ENCODE data around the gene SOWAHA. TPM values are rescaled to one million over a fixed set of nuclear protein-coding genes. Genes with fewer than 3 reads are reported as not detected.
"Not testable (repeated sequence)": the region's sequence is repeated elsewhere in the genome, so short reads cannot be mapped to it uniquely, and the experiment has no call there.

SOWAHA gene
- total RNA-seq, 1 donor from 2014 or later, result 0.11 TPM

DNA sequence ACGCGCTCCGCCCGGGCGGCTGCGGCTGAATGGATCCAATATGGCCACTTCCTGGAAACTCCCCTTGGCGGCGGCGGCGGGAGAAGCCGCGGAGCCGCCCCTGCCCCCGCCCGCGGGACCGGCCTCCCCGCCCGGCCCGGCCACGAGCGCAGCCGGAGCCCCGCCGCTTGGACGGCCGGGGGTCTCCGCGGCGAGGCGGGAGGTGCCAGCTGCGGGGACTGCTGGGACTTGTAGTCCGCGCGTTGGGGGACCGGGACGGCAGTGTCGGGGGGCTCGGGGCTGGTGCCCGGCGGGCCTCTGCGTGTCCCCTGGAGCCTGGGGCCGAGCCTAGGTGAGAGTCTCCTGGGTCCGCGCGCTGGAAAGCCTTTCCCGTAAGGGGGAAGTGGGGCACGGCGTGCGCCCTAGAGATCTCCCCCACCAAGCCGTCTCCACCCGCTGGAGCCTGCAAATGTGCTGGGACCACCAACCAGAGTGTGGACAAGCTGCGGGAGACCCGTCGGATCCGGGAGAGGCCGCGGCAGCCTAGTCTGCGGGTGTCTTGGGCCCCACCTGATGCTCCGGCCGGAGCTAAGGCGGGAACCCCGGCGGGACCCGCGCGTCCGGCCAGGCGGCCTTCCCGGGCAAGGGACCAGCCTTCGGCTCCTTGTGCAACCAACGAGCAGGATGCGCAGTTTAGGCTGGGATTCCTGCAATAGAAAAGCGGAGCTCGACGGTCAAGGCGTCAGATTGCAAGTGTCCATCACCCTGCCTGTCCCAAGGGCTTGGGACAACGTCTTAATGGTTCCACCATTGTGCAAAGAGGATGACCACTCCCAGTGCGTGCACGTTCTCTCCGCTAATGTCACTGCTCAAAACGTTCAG, 35.7 kb upstream of the SOWAHA start, which contains the start of gene SEPTIN8:
Gene SEPTIN8 (minus strand): TSS at position 31 of the 861 bp plus-strand sequence. CDS start 102 bp downstream, outside the sequence.
- DNase-seq (ENCODE audit: low read depth), result peak; percentile 58

DNA sequence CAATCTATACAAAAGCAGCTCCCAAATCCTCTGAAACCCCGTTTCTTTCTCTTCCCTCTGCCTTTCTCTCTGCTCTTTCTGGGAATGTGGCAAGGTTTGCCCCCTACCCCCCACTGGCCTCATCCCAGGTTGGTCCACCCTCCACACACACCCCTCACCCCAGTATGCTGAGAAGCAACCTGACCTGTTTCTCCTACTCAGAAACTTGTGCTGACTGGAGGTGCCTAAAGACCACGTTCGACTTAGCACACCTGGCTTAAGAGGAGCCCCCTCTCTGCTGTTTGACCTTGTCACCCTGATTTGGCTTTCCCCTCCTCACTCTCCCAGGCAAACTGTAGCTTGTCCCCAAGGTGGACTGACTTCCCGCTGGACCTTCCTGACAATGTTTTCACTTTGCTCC, 35.0 kb upstream of the SOWAHA start:
- DNase-seq (ENCODE audit: low read depth), result no peak

DNA sequence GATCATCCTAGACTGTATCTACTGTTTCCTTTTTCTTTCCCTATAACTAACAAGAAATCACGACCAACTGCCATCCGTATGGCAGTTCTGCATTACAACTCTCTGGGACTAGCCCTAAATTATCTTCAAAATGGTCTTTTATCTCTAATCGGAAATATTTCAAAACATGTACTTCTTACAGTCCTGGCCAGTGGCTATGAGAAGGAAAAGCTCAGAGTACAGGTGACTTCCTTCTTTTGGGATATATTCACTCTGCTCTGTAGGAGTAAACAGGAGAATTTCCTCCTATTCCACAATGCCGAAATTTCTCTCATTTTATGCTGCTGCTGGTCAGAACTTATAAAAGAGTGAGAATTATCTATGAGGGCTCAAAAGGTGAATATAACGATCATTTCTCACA, 34.2 kb upstream of the SOWAHA start:
- no peak for DNase-seq (ENCODE audit: low read depth)

DNA sequence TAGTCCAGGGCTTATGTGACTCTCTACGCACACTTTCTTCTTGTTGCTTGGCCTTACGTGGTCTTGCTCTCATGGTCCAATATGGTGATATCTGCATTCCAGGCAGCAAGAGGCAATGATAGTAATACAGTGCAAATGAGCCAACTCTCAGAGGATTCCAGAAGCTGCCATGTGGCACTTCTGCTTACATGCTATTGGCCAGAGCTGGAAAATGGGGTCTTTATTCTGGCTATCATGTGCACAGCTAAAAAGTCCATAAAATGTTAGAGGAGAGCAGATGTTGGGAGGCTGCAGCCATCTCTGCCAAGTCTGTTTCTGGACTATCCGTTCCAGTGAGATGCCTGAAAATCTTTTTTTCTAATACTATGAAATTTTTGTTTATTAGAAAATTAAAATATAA, 33.1 kb upstream of the SOWAHA start:
- no peak for DNase-seq (ENCODE audit: low read depth)

DNA sequence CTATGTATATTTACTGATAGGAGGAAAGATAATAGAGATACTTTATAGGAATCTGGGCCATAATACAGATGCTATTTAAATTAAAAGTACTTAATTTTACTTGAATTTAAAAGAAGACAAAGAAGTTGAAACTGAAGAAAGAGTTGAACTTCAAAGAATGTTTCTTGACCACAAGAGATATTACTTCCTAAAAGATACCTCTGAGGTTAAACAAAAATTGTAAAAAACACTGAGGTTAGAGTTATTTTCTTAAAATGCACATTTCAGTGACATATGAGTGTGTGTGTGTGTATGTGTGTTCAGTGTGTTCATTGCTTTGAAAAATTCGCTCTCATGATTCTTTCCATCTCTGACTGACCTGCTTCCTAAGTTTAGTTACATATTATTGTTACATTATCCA, 32.5 kb upstream of the SOWAHA start:
- no peak for DNase-seq (ENCODE audit: low read depth)

DNA sequence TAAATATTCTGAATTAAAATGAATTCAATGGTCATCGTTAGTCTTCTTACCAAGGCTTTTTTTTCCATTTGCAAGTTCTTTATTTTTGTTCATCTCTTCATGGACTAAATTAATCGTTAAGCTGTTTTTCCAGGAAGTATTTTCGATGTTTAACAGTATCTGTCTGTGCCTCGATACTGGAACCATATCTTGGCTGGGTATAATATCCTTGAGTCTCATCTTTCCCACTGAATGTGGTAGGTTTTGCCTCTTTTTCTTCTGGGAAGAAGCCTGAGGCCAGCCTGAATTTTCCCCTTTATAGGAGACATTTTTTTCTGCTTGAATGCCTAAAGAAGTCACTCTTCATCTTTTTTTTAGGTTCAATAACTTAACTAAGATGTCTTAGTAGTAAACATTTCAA, 32.1 kb upstream of the SOWAHA start:
- no peak for DNase-seq (ENCODE audit: low read depth)

DNA sequence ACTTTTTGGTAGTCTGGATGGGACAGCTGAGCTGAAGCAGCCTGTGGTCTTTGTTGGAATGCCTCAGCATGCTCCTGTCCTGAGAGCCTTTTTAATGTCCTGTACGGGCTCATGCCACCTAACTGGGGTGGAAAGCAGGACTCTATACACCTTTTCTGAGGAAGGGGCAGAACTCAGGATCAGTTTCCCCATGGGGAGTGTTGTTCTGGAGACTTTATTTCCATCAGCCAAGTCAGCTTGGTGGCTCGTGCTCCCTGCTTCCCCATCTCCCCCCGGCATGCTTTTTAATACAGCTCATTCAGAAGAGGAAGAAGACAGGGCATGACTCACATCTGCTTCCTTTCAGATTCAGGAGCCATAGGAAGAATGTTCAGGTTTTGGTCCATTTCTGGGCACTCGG, 31.0 kb upstream of the SOWAHA start:
- DNase-seq (ENCODE audit: low read depth), result no peak

DNA sequence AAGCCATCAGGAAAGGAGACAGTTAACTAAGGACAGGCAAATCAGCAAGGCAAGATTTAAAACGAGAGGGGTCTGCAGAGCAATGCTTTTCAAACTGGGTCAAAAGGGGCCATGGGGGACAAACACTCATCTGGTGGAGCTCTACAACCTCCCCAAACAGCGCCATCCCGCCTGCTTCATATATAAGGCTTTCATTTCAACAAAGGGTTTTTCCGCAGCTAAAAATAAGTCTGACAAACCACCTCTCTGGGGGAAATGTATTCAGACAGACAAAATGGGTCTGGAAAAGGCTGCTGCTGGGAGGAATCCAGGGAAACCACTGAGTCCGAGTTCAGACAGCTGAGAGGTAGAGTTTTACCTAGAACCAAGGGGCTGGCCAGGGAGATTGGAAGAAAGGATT, 27.7 kb upstream of the SOWAHA start:
- no peak for DNase-seq (ENCODE audit: low read depth)

DNA sequence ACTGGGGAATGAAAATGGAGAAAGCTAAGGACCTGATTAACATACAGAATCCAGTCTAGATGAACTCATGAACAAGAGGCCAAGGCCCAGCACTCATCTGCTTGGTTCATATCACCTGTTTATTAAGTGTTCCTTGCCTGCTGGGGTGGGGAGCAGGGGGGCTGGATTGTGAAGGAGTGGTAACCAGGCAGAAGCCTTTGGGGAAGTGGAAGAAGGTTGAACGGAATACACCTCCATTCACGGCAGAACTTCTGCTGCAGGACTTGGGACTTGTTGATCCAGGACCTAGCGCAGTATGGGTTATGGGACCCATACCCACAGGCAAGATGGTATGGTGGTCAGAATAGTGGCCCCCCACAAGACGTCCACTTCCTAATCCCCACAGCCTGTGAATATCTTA, 27.2 kb upstream of the SOWAHA start:
- DNase-seq (ENCODE audit: low read depth), result no peak

DNA sequence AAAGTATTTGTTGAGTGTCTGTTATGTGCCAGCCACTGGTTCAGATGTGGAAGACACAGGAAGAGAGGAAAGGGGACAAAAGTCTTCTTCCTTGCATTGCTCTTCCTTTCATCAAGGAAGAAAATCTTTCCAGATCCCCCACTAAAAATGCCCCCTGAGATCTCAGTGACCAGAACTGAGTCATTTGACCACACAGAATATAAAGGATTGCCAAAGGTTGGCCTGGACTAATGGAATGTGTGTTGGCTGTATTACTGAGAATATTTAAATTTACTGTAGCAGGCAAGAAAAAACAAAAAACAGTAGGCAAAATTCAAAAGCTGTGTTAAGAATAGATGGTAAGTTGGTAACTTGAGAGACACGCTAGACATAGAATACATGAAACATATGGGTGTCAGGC, 26.0 kb upstream of the SOWAHA start:
- DNase-seq (ENCODE audit: low read depth), result no peak

DNA sequence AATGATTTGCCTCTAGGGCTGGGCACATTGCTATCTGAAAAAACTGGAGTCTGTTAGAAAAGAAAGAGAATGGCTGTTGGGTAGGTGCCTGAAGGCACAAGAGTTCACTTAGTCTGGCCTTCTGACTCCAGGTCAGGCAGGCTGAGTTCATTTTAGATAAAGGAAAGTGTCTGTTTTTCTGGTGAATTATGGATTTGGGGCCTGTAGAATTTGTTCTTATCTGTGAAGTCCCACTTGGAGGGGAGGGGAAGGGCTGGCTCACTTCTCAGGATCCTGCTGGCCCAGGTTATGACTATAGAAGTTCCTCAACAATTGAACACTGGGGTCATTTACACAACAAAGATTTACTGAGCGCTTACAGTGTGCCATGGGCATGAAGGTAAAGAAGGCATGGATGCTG, 24.6 kb upstream of the SOWAHA start:
- DNase-seq (ENCODE audit: low read depth), result no peak

DNA sequence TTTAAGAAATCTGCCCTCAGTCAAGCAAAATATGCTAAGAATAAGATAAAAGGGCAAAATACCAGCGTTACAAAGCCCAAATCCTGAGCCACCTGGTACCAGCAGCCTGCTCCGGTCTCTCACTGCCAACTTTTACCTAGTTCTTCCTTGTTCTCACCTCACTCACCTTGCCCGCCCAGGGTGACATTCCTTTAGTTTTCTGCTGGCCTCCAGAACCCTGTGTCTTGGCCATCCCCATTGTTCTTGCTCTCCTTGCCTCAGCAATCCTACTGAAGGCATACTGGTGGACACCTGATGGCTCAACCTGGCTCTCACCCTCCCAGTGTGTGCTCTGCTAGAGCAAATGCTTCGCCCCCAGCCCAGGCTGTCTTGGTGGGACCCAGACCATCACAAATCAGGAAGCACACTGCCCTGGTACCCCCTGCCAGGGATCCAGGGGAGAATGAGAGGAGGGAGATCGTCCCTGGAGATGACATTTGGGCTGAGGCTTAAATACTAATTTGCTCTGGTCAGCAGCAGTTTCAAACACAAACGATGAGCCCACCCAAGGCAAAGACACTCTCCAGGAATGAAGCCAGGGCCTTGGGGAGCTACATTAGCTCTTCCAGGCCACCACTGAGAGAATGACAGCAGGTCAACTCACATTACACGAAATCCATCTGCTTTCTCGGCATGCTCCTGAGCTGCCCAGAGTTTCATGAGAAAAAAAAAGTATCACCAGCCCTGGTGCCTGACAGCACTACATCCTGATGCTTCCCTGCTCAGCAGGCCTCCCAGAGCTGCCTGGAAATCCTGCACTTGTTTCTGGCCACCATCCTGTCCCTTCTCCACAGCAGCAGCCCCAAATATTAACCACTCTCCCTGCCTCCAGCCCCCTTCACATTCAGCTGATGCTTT, 23.9 kb upstream of the SOWAHA start:
- DNase-seq (ENCODE audit: low read depth), result no peak

DNA sequence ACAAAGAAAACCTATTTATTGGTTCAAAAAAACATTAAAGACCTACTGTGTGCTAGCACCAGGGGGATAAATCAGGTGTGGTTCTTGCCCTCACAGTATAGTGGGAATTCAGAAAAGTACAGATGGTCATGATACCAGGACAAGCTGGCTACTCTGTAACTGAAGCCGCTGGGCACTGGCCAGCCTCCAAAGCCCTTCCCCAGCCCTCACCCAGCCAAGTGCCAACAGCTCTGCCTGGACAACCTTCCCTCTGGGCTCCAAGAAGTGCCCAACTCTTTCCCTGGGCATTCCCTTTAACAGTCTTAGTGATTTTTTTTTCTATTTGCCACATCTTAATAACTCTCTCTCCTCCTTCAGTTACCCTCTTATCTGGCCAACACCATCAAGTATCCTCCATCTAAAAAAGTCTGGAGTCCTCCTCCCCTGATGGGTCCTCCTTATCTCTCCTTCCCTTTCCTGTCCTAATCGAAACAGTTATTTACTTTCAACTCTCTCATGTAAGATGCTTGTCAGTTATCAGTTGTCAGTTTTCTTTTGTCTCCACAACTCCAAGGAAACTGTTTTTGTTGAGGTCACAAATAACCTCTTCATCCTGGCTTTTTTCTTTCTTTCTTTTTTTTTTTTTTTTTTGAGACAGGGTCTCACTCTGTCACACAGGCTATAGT, 22.8 kb upstream of the SOWAHA start:
- DNase-seq (ENCODE audit: low read depth), result no peak

DNA sequence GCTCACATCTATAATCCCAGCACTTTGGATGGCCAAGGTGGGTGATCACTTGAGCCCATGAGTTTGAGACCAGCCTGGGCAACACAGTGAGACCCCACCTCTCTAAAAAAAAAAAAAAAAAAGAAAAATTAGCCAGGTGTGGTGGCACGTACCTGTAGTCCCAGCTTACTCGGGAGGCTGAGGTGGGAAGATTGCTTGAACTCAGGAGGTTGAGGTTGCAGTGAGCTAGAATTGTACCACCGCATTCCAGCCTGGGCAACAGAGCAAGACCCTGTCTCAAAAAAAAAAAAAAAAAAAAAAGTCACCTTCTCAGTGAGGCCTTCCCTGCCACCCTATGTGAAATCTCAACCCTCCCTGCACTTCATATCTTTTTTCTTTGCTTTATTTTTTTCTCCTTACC, 22.1 kb upstream of the SOWAHA start:
- no peak for DNase-seq (ENCODE audit: low read depth)

DNA sequence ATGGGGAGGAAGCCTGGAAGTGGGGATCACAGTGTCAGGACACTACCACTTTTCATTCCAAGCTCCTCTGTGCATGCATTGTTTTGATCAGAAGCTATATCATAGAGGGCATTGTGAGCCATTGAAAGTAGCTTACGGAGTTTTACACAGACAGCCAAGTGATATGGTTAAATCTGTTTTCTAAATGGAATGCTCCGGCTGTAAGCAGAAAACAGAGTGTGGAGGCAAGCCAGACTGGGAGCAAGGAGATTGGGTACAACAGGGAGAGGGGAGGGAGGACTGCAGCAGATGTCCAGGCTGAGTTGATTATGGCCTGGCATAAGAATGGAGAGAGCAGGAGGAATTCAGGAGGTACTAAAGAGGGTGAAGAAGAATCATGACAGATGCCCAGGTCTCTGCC, 15.5 kb upstream of the SOWAHA start:
- no peak for DNase-seq (ENCODE audit: low read depth)

DNA sequence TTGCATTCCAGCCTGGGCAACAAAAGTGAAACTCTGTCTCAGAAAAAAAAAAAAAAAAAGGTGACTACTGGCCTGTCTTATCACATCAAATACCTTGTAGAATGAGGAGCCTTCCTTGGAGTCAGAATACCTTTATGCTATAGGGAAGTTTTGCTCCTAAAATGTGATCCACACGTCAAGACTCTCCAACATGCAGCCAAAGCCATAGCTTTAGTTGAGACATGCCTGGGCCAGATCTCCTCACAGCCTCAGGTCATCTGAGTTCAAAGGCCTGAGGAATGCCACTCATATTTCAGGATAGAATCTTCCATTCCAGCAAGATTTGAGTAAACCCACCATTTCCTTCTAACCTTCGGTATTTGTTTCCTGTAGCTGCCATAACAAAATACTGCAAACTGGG, 13.7 kb upstream of the SOWAHA start:
- DNase-seq (ENCODE audit: low read depth), result no peak

DNA sequence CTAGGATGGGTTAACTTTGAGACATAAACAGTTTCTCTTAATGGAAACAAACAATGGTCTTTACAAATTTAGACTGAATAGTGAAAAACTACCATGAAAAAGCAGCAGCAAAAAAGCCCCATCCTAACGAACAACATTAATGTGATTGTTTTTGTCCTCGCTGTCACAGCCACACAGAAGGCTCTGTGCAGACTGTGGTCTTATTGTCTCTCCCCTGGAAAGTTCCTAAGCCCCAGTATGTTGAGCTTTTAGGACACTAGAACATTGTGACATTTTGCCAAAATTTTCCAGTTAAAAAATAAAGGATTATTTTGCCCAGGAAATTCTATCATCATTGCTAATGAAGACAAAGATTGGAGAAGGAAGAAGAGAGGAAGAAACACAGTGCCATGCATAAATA, 12.6 kb upstream of the SOWAHA start:
- no peak for DNase-seq (ENCODE audit: low read depth)

DNA sequence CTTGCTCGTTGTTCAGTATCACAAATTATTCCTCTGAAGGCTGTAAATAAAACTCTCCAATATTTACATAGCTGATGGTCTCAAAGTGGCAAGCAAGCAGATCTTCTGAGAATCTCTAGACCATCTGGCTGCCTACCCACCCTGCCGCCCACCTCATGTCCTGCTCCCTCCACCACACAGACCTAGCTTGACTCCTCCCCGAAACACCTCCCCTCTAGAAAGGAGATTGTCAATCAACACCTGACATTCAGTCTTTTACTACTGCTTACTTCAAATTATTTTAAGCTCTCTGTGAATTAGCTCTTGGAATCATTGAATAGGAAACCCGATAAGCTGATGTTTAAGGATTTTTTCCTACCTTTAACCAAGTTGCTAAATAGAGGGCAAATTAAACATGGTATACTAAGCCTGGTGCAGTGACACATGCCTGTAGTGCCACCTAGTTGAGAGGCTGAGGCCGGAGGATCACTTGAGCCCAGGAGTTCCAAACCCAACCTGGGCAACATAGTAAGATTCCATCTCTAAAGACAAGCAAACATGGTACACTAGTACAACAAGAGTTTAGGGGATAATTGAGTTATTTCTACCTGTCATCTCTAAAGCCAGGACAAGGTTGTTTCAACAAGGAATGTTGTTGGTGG, 10.9 kb upstream of the SOWAHA start:
- DNase-seq (ENCODE audit: low read depth), result no peak

DNA sequence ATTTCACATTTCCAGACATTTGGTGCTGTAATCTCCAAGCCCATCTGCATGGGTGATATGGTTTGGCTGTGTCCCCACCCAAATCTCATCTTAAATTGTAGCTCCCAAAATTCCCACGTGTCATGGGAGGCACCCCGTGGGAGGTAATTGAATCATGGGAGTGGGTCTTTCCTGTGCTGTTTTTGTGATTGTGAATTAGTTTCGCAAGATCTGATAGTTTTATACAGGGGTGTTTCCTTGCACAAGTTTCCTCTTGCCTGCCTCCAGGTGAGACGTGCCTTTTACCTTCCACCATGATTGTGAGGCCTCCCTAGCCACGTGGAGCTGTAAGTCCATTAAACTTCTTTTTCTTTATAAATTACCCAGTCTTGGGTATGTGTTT, 10.4 kb upstream of the SOWAHA start:
- DNase-seq (ENCODE audit: low read depth), result not testable (repeated sequence)

DNA sequence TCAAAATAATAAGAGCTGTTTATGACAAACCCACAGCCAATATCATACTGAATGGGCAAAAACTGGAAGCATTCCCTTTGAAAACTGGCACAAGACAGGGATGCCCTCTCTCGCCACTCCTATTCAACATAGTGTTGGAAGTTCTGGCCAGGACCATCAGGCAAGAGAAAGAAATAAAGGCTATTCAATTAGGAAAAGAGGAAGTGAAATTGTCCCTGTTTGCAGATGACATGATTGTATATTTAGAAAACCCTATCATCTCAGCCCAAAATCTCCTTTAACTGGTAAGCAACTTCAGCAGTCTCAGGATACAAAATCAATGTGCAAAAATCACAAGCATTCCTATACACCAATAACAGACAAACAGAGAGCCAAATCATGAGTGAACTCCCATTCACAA, 8.9 kb upstream of the SOWAHA start:
- DNase-seq (ENCODE audit: low read depth), result not testable (repeated sequence)

DNA sequence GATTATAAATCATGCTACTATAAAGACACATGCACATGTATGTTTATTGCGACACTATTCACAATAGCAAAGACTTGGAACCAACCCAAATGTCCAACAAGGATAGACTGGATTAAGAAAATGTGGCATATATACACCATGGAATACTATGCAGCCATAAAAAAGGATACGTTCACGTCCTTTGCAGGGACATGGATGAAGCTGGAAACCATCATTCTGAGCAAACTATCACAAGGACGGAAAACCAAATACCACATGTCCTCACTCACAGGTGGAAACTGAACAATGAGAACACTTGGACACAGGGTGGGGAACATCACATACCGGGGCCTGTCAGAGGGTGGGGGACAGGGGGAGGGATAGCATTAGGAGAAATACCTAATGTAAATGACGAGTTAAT, 7.2 kb upstream of the SOWAHA start:
- not testable (repeated sequence) for DNase-seq (ENCODE audit: low read depth)

Measured in myocyte (in vitro differentiated cells).